SK-N-SH (cell line): ENCODE results near the gene DCLK1. TPM values are rescaled to one million over a fixed set of nuclear protein-coding genes. Genes with fewer than 3 reads are reported as not detected.

Experiments used
- CTCF ChIA-PET: fragments of 300-600, 350-600 bp; formaldehyde crosslinking; extraction: SDS; loops from one replicate; lab custom pipeline; 2021; lab: Yijun Ruan, JAX
- POLR2A ChIA-PET: fragments of 350-600 bp; sonication (Branson Sonifier 250); formaldehyde crosslinking; extraction: SDS; loops from one replicate; lab custom pipeline; 2020; ENCODE audit warnings: antibody characterized with exemption, inconsistent platforms; lab: Yijun Ruan, JAX
- DNase-seq: peaks from one replicate; pipeline ENCODE4 v3.0.0; 2012
- H2AFZ ChIP-seq: fragments of 200-600 bp; sonication (generic); 2 replicates; pipeline ENCODE4 v1.8.1; 2016; ENCODE audit warnings: antibody characterized with exemption, mild to moderate bottlenecking, low read depth
- H3F3A ChIP-seq: fragments of 200-600 bp; sonication (generic); replicated peaks from 2 replicates; pipeline ENCODE3; 2016; ENCODE audit warnings: antibody characterized with exemption, mild to moderate bottlenecking; ENCODE audit not compliant: insufficient read depth
- H3K27ac ChIP-seq, 2 experiments: fragments of 200-500 bp in 1 of 2; fragments of 200-600 bp in 1 of 2; sonication (Bioruptor generic) in 1 of 2; sonication (generic), shearing (Covaris generic) in 1 of 2; 2 replicates each; pipeline versions ENCODE4 v1.5.1 to v1.6.1; 2014 to 2016; ENCODE audit warnings: low read depth in 2 of 2, inconsistent platforms in 1 of 2, low read length in 1 of 2, mild to moderate bottlenecking in 1 of 2, mixed read lengths in 1 of 2
- H3K27me3 ChIP-seq: fragments of 200-600 bp; sonication (generic), shearing (Covaris generic); 2 replicates; pipeline ENCODE4 v1.6.1; 2016; ENCODE audit warnings: mixed run types; ENCODE audit not compliant: insufficient read depth
- H3K36me3 ChIP-seq, 2 experiments: fragments of 200-500 bp in 1 of 2; fragments of 200-600 bp in 1 of 2; sonication (Bioruptor generic) in 1 of 2; sonication (generic) in 1 of 2; replicated peaks in 1 of 2; 2 replicates each; pipeline versions ENCODE3 to v1.5.1; 2014 to 2016; ENCODE audit warnings: low read length in 1 of 2, mild to moderate bottlenecking in 1 of 2; ENCODE audit not compliant: insufficient read depth in 2 of 2, control insufficient read depth in 1 of 2
- H3K4me1 ChIP-seq, 2 experiments: fragments of 200-500 bp in 1 of 2; fragments of 200-600 bp in 1 of 2; sonication (Bioruptor generic) in 1 of 2; sonication (generic), shearing (Covaris generic) in 1 of 2; 2 replicates each; pipeline versions ENCODE4 v1.5.1 to v1.6.1; 2014 to 2016; ENCODE audit warnings: low read depth in 1 of 2, low read length in 1 of 2, mixed run types in 1 of 2; ENCODE audit not compliant: insufficient read depth in 2 of 2, control insufficient read depth in 1 of 2
- H3K4me2 ChIP-seq: fragments of 200-600 bp; sonication (generic), shearing (Covaris generic); 2 replicates; pipeline ENCODE4 v1.6.1; 2017; ENCODE audit warnings: mixed run types
- H3K4me3 ChIP-seq, 2 experiments: fragments of 200-500 bp in 1 of 2; fragments of 200-600 bp in 1 of 2; sonication (Bioruptor generic) in 1 of 2; sonication (generic), shearing (Covaris generic) in 1 of 2; 2 replicates each; pipeline versions ENCODE4 v1.5.1 to v1.8.1; 2014 to 2016; ENCODE audit warnings: low read depth in 2 of 2, inconsistent platforms in 1 of 2, low read length in 1 of 2, mild to moderate bottlenecking in 1 of 2, mixed read lengths in 1 of 2, moderate library complexity in 1 of 2
- H3K79me2 ChIP-seq: fragments of 200-600 bp; sonication (generic); 2 replicates; pipeline ENCODE4 v1.8.1; 2017; ENCODE audit warnings: mild to moderate bottlenecking; ENCODE audit not compliant: insufficient read depth
- H3K9ac ChIP-seq: fragments of 200-600 bp; sonication (generic); 2 replicates; pipeline ENCODE4 v1.6.1; 2017; ENCODE audit warnings: mixed run types
- H3K9me2 ChIP-seq: fragments of 200-600 bp; sonication (generic); 2 replicates; pipeline ENCODE4 v1.6.1; 2017; ENCODE audit warnings: mixed run types
- H3K9me3 ChIP-seq: fragments of 200-600 bp; sonication (generic); 2 replicates; pipeline ENCODE4 v1.6.1; 2017; ENCODE audit warnings: mixed run types, mild to moderate bottlenecking, moderate library complexity
- H4K20me1 ChIP-seq: fragments of 200-600 bp; sonication (generic); 2 replicates; pipeline ENCODE4 v1.6.1; 2017; ENCODE audit warnings: mild to moderate bottlenecking, mixed run types; ENCODE audit not compliant: insufficient read depth
- CTCF ChIP-seq: fragments of 200-600 bp; sonication (generic); IDR thresholded peaks from 2 replicates; pipeline ENCODE4 v1.6.1; 2017; ENCODE audit warnings: antibody characterized with exemption, mild to moderate bottlenecking, moderate library complexity
- EZH2phosphoT487 ChIP-seq: fragments of 200-600 bp; sonication (generic); IDR thresholded peaks from 2 replicates; pipeline ENCODE4 v1.6.1; 2017; ENCODE audit warnings: low read depth, mixed run types, mild to moderate bottlenecking, antibody characterized with exemption, moderate library complexity, borderline replicate concordance
- GABPA ChIP-seq: IDR thresholded peaks from 2 replicates; pipeline ENCODE4 v1.4.0; 2012; ENCODE audit warnings: low read depth, mild to moderate bottlenecking
- GATA2 ChIP-seq: sonication (generic); formaldehyde crosslinking; IDR thresholded peaks from 2 replicates; pipeline ENCODE4 v1.5.0; 2020; ENCODE audit warnings: mild to moderate bottlenecking, missing genetic modification reagents
- MAX ChIP-seq: IDR thresholded peaks from 2 replicates; pipeline ENCODE4 v1.4.0; 2012; ENCODE audit warnings: low read depth
- MEF2A ChIP-seq: IDR thresholded peaks from 2 replicates; pipeline ENCODE4 v1.4.0; 2012; ENCODE audit warnings: low read depth, borderline replicate concordance
- NRF1 ChIP-seq: IDR thresholded peaks from 2 replicates; pipeline ENCODE4 v1.6.1; 2012; ENCODE audit warnings: low read depth, mild to moderate bottlenecking, low read length
- POLR2AphosphoS5 ChIP-seq: IDR thresholded peaks from 2 replicates; pipeline ENCODE4 v1.6.1; 2012; ENCODE audit warnings: low read depth, low read length
- RCOR1 ChIP-seq: fragments of 150-350 bp; IDR thresholded peaks from 2 replicates; pipeline ENCODE4 v1.6.1; 2017; ENCODE audit warnings: antibody characterized with exemption, low read length
- RFX5 ChIP-seq: IDR thresholded peaks from 2 replicates; pipeline ENCODE4 v1.6.1; 2012; ENCODE audit warnings: mild to moderate bottlenecking, improper control_type of control experiment, low read length
- RXRA ChIP-seq: IDR thresholded peaks from 2 replicates; pipeline ENCODE4 v1.4.0; 2012; ENCODE audit warnings: low read depth, mild to moderate bottlenecking, borderline replicate concordance
- SMC3 ChIP-seq: IDR thresholded peaks from 2 replicates; pipeline ENCODE4 v1.6.1; 2012; ENCODE audit warnings: low read depth, low read length, improper control_type of control experiment
- TCF12 ChIP-seq: IDR thresholded peaks from 2 replicates; pipeline ENCODE4 v1.4.0; 2012
- USF1 ChIP-seq: IDR thresholded peaks from 2 replicates; pipeline ENCODE4 v1.4.0; 2012; ENCODE audit warnings: low read depth, borderline replicate concordance
- YY1 ChIP-seq: IDR thresholded peaks from 2 replicates; pipeline ENCODE4 v1.4.0; 2012; ENCODE audit warnings: low read depth, mild to moderate bottlenecking
- ZBTB33 ChIP-seq: IDR thresholded peaks from 2 replicates; pipeline ENCODE4 v1.4.0; 2012; ENCODE audit warnings: low read depth, borderline replicate concordance
- WGBS: methylation state at CpG from one replicate; pipeline ENCODE4 v1.1.6; 2017; ENCODE audit warnings: low lambda C conversion rate; 5-methylcytosine and 5-hydroxymethylcytosine counted together
- polyA plus RNA-seq, 3 experiments: library from polyadenylated mRNA; depleted of rRNA; stranded (reverse); fragments of >200 nt; gene quantifications; 2 replicates each; pipeline ENCODE4 v1.2.3, GENCODE V29; 2012
- TF ChIP-seq, protein P1 (sequence below): fragments of 150-350 bp; IDR thresholded peaks from 2 replicates; pipeline ENCODE4 v1.6.1; 2017; ENCODE audit warnings: antibody characterized with exemption, low read length, low read depth, borderline replicate concordance

Gene DCLK1
- polyA plus RNA-seq, 1 of the 3 experiments (the other 2 are of a cell fraction) = 1.1 TPM

- no peaks in the 10 kb centered on the region for H3K4me1 ChIP-seq
- H3F3A ChIP-seq = no peaks in the 10 kb centered on the region
- no peak overlapping the region for H3K4me2 ChIP-seq
- no peak for TF ChIP-seq MAX
- no peak for TF ChIP-seq GABPA
- no peak for TF ChIP-seq EZH2phosphoT487
- no peak for TF ChIP-seq CTCF
- TF ChIP-seq RCOR1 = no peak
- no peak for TF ChIP-seq SMC3
- TF ChIP-seq, protein P1, sequence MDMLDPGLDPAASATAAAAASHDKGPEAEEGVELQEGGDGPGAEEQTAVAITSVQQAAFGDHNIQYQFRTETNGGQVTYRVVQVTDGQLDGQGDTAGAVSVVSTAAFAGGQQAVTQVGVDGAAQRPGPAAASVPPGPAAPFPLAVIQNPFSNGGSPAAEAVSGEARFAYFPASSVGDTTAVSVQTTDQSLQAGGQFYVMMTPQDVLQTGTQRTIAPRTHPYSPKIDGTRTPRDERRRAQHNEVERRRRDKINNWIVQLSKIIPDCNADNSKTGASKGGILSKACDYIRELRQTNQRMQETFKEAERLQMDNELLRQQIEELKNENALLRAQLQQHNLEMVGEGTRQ = no peak
- no peak for TF ChIP-seq TCF12
- no peak for TF ChIP-seq NRF1
- TF ChIP-seq ZBTB33 = no peak
- no peak for TF ChIP-seq GATA2 (CRISPR knock-in tag)
- no peak for TF ChIP-seq USF1
- TF ChIP-seq POLR2AphosphoS5 = no peak
- no peak for TF ChIP-seq RXRA
- no peak for TF ChIP-seq YY1
- TF ChIP-seq MEF2A = no peak
- no peak for TF ChIP-seq RFX5
- no peaks in the 10 kb centered on the region for H3K79me2 ChIP-seq
- 93% methylated on average over 2 of the region's 2 CpGs for WGBS
- H2AFZ ChIP-seq = no peak overlapping the region
- H3K4me3 ChIP-seq = no peak overlapping the region
- H3K27me3 ChIP-seq = no peaks in the 10 kb centered on the region
- H3K36me3 ChIP-seq = no peaks in the 10 kb centered on the region
- H3K27ac ChIP-seq = no peak overlapping the region
- H3K9me2 ChIP-seq = no peaks in the 10 kb centered on the region
- CTCF ChIA-PET = interaction anchor here (0.8 kb wide), 1 partner anchor 74 kb away, joined by 3 read pairs; no protein-coding TSS in a partner anchor
- no peak for DNase-seq
- no peak overlapping the region for H3K9ac ChIP-seq
- POLR2A ChIA-PET = no interaction called here
- H3K9me3 ChIP-seq = no peaks in the 10 kb centered on the region
- H4K20me1 ChIP-seq = no peaks in the 10 kb centered on the region
Observed at GRCh38 chr13:35744144-35744543, 387.0 kb downstream of the DCLK1 start.
